ENCODE measurements around the gene PIAS2.
"Not testable (repeated sequence)": the region's sequence is repeated elsewhere in the genome, so short reads cannot be mapped to it uniquely, and the experiment has no call there.

- TF ChIP-seq, protein P1, sequence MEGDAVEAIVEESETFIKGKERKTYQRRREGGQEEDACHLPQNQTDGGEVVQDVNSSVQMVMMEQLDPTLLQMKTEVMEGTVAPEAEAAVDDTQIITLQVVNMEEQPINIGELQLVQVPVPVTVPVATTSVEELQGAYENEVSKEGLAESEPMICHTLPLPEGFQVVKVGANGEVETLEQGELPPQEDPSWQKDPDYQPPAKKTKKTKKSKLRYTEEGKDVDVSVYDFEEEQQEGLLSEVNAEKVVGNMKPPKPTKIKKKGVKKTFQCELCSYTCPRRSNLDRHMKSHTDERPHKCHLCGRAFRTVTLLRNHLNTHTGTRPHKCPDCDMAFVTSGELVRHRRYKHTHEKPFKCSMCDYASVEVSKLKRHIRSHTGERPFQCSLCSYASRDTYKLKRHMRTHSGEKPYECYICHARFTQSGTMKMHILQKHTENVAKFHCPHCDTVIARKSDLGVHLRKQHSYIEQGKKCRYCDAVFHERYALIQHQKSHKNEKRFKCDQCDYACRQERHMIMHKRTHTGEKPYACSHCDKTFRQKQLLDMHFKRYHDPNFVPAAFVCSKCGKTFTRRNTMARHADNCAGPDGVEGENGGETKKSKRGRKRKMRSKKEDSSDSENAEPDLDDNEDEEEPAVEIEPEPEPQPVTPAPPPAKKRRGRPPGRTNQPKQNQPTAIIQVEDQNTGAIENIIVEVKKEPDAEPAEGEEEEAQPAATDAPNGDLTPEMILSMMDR (optimal IDR thresholded peaks at IDR 0.05 in 1 of 3, IDR thresholded peaks at IDR 0.05 in 1 of 3, conservative IDR thresholded peaks at IDR 0.05 in 1 of 3; ENCODE audit: extremely low read depth in 1 of 3, insufficient read depth in 2 of 3, low read length in 3 of 3): not testable (repeated sequence)
- TF ChIP-seq EZH2 (IDR thresholded peaks at IDR 0.05; ENCODE audit: low read length): not testable (repeated sequence)
These were observed 52.1 kb downstream of the PIAS2 start for GRCh38 chr18:46865245-46865644.

Data from keratinocyte (primary cell).